K562 (cell line): ENCODE results near the gene SIM1.

ENCODE experiments used
- BCLAF1 ChIP-seq, 2 experiments: fragments of 450-650 bp in 1 of 2; IDR thresholded peaks; 2 replicates each; pipeline ENCODE4 v1.6.1; 2011 to 2017; ENCODE audit warnings: low read depth in 2 of 2, antibody characterized with exemption in 1 of 2, borderline replicate concordance in 1 of 2, low read length in 1 of 2, mild to moderate bottlenecking in 1 of 2, mixed read lengths in 1 of 2; ENCODE audit not compliant: control insufficient read depth in 1 of 2
- BHLHE40 ChIP-seq: IDR thresholded peaks from 2 replicates; pipeline ENCODE4 v1.6.1; 2011; ENCODE audit warnings: low read length, improper control_type of control experiment
- EGR1 ChIP-seq: fragments of 450-650 bp; conservative IDR thresholded peaks from 2 replicates; pipeline ENCODE4 v1.6.1; 2017; ENCODE audit warnings: mild to moderate bottlenecking
- FOXM1 ChIP-seq, 2 experiments: fragments of 450-650 bp in 1 of 2; sonication (generic) in 1 of 2; formaldehyde crosslinking in 1 of 2; IDR thresholded peaks; 2 replicates each; pipeline versions ENCODE4 v1.6.1 to v1.9.0; 2017 to 2022; ENCODE audit warnings: low read depth in 2 of 2, mild to moderate bottlenecking in 2 of 2, missing genetic modification reagents in 1 of 2, moderate library complexity in 1 of 2
- KDM2B ChIP-seq: fragments of 250-450 bp; sonication (Bioruptor Pico); IDR thresholded peaks from 2 replicates; pipeline ENCODE4 v1.8.0; 2021; ENCODE audit warnings: mild to moderate bottlenecking, moderate library complexity
- MAFK ChIP-seq: IDR thresholded peaks from 2 replicates; pipeline ENCODE4 v1.6.1; 2011; ENCODE audit warnings: low read length, improper control_type of control experiment
- MYNN ChIP-seq, 2 experiments: sonication (generic); formaldehyde crosslinking in 1 of 2; IDR thresholded peaks; 2 replicates each; pipeline versions ENCODE4 v1.5.0 to v1.6.1; 2016 to 2020; ENCODE audit warnings: antibody characterized with exemption in 1 of 2, missing genetic modification reagents in 1 of 2
- NFXL1 ChIP-seq: fragments of 450-650 bp; formaldehyde crosslinking; IDR thresholded peaks from 2 replicates; pipeline ENCODE4 v1.4.0; 2021; ENCODE audit warnings: mild to moderate bottlenecking
- PKNOX1 ChIP-seq: fragments of 450-650 bp; IDR thresholded peaks from 2 replicates; pipeline ENCODE4 v1.6.1; 2016
- SFPQ ChIP-seq: fragments of 200-400 bp; formaldehyde crosslinking; IDR thresholded peaks from 2 replicates; pipeline ENCODE4 v1.6.1; 2017; ENCODE audit warnings: mild to moderate bottlenecking, low read depth, low read length, moderate library complexity
- ZNF124 ChIP-seq: sonication (generic); formaldehyde crosslinking; IDR thresholded peaks from 2 replicates; pipeline ENCODE4 v1.8.1; 2022; ENCODE audit warnings: missing genetic modification reagents

GRCh38 chr6:100415768-100416167 is 49.0 kb downstream of the SIM1 start:
- TF ChIP-seq BCLAF1 (IDR thresholded peaks at IDR 0.05; ENCODE audit: borderline replicate concordance in 1 of 2, control insufficient read depth in 1 of 2, low read depth in 2 of 2, low read length in 1 of 2) (no peak), SFPQ (no peak), BHLHE40 (no peak), MYNN (IDR thresholded peaks at IDR 0.05) (no peak), MYNN (CRISPR knock-in tag; IDR thresholded peaks at IDR 0.05) (no peak), FOXM1 (IDR thresholded peaks at IDR 0.05; ENCODE audit: low read depth) (no peak), FOXM1 (CRISPR knock-in tag; IDR thresholded peaks at IDR 0.05; ENCODE audit: low read depth) (no peak), PKNOX1 (no peak), NFXL1 (CRISPR knock-in tag) (no peak), MAFK (no peak), KDM2B (CRISPR knock-in tag) (no peak), EGR1 (no peak), ZNF124 (CRISPR knock-in tag) (no peak)
